ENCODE measurements around the gene AAK1. TPM values are rescaled to one million over a fixed set of nuclear protein-coding genes. Genes with fewer than 3 reads are reported as not detected.

The AAK1 gene
- polyA plus RNA-seq, 1 of the 3 experiments (the other 2 are of a cell fraction): 13.4 TPM

DNA sequence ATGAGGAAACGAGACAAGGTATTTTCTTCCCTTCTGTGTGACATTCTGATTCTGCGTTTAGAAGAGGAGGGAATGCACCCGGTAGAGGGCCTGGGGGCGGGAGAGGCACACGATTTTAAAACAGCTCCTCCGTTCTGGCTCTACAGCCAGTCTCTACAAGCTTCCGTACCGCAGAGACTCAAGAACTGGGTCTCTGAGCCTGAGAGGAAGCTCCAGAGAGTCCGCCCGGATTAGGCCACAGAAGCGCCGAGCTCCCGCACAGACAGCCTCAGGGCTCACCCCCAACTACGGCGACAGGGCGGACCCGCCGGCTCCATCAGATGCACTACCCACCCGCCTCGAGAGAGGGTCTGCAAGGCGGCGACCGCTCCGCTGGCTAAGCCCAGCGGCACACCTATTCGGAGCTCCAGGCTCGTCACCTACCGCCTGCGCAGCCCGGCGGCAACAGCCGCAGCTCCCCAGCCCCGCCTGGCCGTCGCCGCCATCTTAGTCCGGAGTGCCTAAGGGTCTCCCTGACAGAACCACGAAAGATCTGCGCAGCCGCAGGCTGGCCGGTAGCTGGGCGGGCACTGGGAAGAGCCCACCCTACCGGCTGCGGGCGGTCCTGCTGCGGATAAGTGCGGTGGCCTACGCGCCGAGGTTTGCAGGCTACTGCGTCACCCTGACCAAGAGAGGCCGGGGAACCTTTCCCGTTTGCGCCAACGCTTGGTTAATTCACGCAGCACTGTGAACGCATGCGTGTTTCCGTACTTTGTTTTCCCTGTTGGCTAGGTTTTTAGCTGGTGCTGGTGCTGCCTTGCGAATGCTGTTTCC is 206.4 kb downstream of the AAK1 start, which contains the start of gene NFU1:
Gene NFU1, minus strand, starts transcription at position 498 of the 813 bp plus-strand sequence. Its CDS starts 13 bp downstream, at position 485.
- Histone ChIP-seq H3K27ac (ENCODE audit: low read depth in 2 of 2, low read length in 1 of 2) (peak within 1 kb of the TSS; percentile 90 to 93), H2AFZ (ENCODE audit: low read depth) (peak within 1 kb of the TSS; percentile 99), H3K9me2 (no peaks in the 10 kb centered on the region), H3K4me1 (ENCODE audit: control insufficient read depth in 1 of 2, insufficient read depth in 2 of 2, low read depth in 1 of 2, low read length in 1 of 2) (peaks cover 5 to 6% of the 10 kb centered on the region in 2 experiments), H3F3A (replicated peaks; ENCODE audit: insufficient read depth) (peaks cover 20% of the 10 kb centered on the region), H3K36me3 (replicated peaks in 1 of 2; ENCODE audit: control insufficient read depth in 1 of 2, insufficient read depth in 2 of 2, low read length in 1 of 2) (no peaks in the 10 kb centered on the region), H3K27me3 (ENCODE audit: insufficient read depth) (no peaks in the 10 kb centered on the region), H3K4me2 (peak within 1 kb of the TSS; percentile 83), H3K79me2 (ENCODE audit: insufficient read depth) (peaks cover 34% of the 10 kb centered on the region), H3K9ac (peak within 1 kb of the TSS; percentile 81), H3K4me3 (ENCODE audit: low read depth in 2 of 2, low read length in 1 of 2) (peak within 1 kb of the TSS; percentile 87), H3K9me3 (no peaks in the 10 kb centered on the region), H4K20me1 (ENCODE audit: insufficient read depth) (no peaks in the 10 kb centered on the region)
- DNase-seq: peak; percentile 98
- 1% methylated on average over 22 of the region's 60 CpGs for WGBS (ENCODE audit: low lambda C conversion rate)
- ChIA-PET POLR2A (interaction anchor here (1.1 to 1.3 kb wide), 5 partner anchors 11 to 207 kb away, joined by 3 to 6 read pairs (median 3); partner anchors contain the start of genes AAK1 and GFPT1), CTCF (interaction anchor here (0.6 to 2.5 kb wide), 27 partner anchors 11 to 380 kb away, joined by 3 to 9 read pairs (median 3); partner anchors contain the start of gene GFPT1)
- no peak for TF ChIP-seq SMC3 (IDR thresholded peaks at IDR 0.05; ENCODE audit: low read depth, low read length)
- TF ChIP-seq, protein P1, sequence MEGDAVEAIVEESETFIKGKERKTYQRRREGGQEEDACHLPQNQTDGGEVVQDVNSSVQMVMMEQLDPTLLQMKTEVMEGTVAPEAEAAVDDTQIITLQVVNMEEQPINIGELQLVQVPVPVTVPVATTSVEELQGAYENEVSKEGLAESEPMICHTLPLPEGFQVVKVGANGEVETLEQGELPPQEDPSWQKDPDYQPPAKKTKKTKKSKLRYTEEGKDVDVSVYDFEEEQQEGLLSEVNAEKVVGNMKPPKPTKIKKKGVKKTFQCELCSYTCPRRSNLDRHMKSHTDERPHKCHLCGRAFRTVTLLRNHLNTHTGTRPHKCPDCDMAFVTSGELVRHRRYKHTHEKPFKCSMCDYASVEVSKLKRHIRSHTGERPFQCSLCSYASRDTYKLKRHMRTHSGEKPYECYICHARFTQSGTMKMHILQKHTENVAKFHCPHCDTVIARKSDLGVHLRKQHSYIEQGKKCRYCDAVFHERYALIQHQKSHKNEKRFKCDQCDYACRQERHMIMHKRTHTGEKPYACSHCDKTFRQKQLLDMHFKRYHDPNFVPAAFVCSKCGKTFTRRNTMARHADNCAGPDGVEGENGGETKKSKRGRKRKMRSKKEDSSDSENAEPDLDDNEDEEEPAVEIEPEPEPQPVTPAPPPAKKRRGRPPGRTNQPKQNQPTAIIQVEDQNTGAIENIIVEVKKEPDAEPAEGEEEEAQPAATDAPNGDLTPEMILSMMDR (IDR thresholded peaks at IDR 0.05): peak; percentile 50
- TF ChIP-seq, protein P2, sequence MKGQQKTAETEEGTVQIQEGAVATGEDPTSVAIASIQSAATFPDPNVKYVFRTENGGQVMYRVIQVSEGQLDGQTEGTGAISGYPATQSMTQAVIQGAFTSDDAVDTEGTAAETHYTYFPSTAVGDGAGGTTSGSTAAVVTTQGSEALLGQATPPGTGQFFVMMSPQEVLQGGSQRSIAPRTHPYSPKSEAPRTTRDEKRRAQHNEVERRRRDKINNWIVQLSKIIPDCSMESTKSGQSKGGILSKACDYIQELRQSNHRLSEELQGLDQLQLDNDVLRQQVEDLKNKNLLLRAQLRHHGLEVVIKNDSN (IDR thresholded peaks at IDR 0.05; ENCODE audit: borderline replicate concordance, low read depth): no peak
- no peak for TF ChIP-seq TEAD4 (IDR thresholded peaks at IDR 0.05; ENCODE audit: borderline replicate concordance, insufficient read depth)
- no peak for TF ChIP-seq ELF1 (IDR thresholded peaks at IDR 0.05)
- TF ChIP-seq CHD2 (IDR thresholded peaks at IDR 0.05; ENCODE audit: low read length, partially characterized antibody): no peak
- TF ChIP-seq MEF2A (IDR thresholded peaks at IDR 0.05; ENCODE audit: borderline replicate concordance, low read depth): no peak
- peak; percentile 65 for TF ChIP-seq SIN3A (IDR thresholded peaks at IDR 0.05; ENCODE audit: borderline replicate concordance, low read depth, low read length)
- TF ChIP-seq, protein P3, sequence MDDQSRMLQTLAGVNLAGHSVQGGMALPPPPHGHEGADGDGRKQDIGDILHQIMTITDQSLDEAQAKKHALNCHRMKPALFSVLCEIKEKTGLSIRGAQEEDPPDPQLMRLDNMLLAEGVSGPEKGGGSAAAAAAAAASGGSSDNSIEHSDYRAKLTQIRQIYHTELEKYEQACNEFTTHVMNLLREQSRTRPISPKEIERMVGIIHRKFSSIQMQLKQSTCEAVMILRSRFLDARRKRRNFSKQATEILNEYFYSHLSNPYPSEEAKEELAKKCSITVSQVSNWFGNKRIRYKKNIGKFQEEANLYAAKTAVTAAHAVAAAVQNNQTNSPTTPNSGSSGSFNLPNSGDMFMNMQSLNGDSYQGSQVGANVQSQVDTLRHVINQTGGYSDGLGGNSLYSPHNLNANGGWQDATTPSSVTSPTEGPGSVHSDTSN (IDR thresholded peaks at IDR 0.05): no peak
- TF ChIP-seq, protein P4, sequence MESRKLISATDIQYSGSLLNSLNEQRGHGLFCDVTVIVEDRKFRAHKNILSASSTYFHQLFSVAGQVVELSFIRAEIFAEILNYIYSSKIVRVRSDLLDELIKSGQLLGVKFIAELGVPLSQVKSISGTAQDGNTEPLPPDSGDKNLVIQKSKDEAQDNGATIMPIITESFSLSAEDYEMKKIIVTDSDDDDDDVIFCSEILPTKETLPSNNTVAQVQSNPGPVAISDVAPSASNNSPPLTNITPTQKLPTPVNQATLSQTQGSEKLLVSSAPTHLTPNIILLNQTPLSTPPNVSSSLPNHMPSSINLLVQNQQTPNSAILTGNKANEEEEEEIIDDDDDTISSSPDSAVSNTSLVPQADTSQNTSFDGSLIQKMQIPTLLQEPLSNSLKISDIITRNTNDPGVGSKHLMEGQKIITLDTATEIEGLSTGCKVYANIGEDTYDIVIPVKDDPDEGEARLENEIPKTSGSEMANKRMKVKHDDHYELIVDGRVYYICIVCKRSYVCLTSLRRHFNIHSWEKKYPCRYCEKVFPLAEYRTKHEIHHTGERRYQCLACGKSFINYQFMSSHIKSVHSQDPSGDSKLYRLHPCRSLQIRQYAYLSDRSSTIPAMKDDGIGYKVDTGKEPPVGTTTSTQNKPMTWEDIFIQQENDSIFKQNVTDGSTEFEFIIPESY (IDR thresholded peaks at IDR 0.05; ENCODE audit: borderline replicate concordance, low read depth): no peak
- TF ChIP-seq NFIC (IDR thresholded peaks at IDR 0.05; ENCODE audit: borderline replicate concordance): no peak
- TF ChIP-seq NRF1 (IDR thresholded peaks at IDR 0.05; ENCODE audit: low read depth, low read length): peak; percentile 82
- TF ChIP-seq, protein P5, sequence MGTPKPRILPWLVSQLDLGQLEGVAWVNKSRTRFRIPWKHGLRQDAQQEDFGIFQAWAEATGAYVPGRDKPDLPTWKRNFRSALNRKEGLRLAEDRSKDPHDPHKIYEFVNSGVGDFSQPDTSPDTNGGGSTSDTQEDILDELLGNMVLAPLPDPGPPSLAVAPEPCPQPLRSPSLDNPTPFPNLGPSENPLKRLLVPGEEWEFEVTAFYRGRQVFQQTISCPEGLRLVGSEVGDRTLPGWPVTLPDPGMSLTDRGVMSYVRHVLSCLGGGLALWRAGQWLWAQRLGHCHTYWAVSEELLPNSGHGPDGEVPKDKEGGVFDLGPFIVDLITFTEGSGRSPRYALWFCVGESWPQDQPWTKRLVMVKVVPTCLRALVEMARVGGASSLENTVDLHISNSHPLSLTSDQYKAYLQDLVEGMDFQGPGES (IDR thresholded peaks at IDR 0.05; ENCODE audit: low read depth, low read length): no peak
- TF ChIP-seq, protein P6, sequence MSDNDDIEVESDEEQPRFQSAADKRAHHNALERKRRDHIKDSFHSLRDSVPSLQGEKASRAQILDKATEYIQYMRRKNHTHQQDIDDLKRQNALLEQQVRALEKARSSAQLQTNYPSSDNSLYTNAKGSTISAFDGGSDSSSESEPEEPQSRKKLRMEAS (IDR thresholded peaks at IDR 0.05; ENCODE audit: low read depth): no peak
- TF ChIP-seq, protein P7, sequence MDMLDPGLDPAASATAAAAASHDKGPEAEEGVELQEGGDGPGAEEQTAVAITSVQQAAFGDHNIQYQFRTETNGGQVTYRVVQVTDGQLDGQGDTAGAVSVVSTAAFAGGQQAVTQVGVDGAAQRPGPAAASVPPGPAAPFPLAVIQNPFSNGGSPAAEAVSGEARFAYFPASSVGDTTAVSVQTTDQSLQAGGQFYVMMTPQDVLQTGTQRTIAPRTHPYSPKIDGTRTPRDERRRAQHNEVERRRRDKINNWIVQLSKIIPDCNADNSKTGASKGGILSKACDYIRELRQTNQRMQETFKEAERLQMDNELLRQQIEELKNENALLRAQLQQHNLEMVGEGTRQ (IDR thresholded peaks at IDR 0.05; ENCODE audit: borderline replicate concordance, low read depth, low read length): no peak
- TF ChIP-seq RXRA (IDR thresholded peaks at IDR 0.05; ENCODE audit: borderline replicate concordance, low read depth): no peak
- 0 out of 2 replicates have a peak, but pooled peaks have one; percentile 15 for TF ChIP-seq GATA2 (CRISPR knock-in tag; IDR thresholded peaks at IDR 0.05)
- no peak for TF ChIP-seq FOXJ3 (CRISPR knock-in tag; IDR thresholded peaks at IDR 0.05)
- peak; percentile 87 for TF ChIP-seq POLR2AphosphoS5 (IDR thresholded peaks at IDR 0.05; ENCODE audit: low read depth, low read length)
